Endometrial microvascular endothelial cells (primary cell): ENCODE results near the gene COL5A1. TPM values are rescaled to one million over a fixed set of nuclear protein-coding genes. Genes with fewer than 3 reads are reported as not detected.

ENCODE experiments used
- in situ Hi-C: cut with HindIII; loops from 2 replicates; pipeline ENCODE4 v1.10.0; 2017; ENCODE audit warnings: low sequenced_read_pairs, low pct_unique_long_range_greater_than_20kb; ENCODE audit errors: inconsistent ontology term
- total RNA-seq: library from RNA; depleted of rRNA; stranded (reverse); fragments of >200 nt; gene quantifications from one replicate; pipeline ENCODE4 v1.2.3, GENCODE V29; 2015; ENCODE audit errors: inconsistent ontology term

COL5A1 gene
- total RNA-seq, 1 donor from 2014 or later, result 23.8 TPM

- in situ Hi-C loops, result no loop called here
Measured at GRCh38 chr9:134784577-134785305, 143.1 kb downstream of the COL5A1 start.

GRCh38 chr9:134785325-134786108 is 143.9 kb downstream of the COL5A1 start:
- in situ Hi-C loops, result no loop called here

GRCh38 chr9:134787601-134788531 is 146.3 kb downstream of the COL5A1 start:
- in situ Hi-C loops, result no loop called here

GRCh38 chr9:134789168-134789567 is 147.6 kb downstream of the COL5A1 start:
- in situ Hi-C loops, result no loop called here

- in situ Hi-C loops, result no loop called here
Measured at GRCh38 chr9:134791009-134791408, 149.4 kb downstream of the COL5A1 start.

- in situ Hi-C loops, result no loop called here
Measured at GRCh38 chr9:134792627-134793026, 151.0 kb downstream of the COL5A1 start.

GRCh38 chr9:134793288-134794188 is 151.9 kb downstream of the COL5A1 start:
- in situ Hi-C loops, result no loop called here

- in situ Hi-C loops, result no loop called here
Measured at GRCh38 chr9:134794663-134795370, 153.2 kb downstream of the COL5A1 start.

- in situ Hi-C loops, result no loop called here
Measured at GRCh38 chr9:134795446-134795845, 153.8 kb downstream of the COL5A1 start.

GRCh38 chr9:134796882-134797281 is 155.3 kb downstream of the COL5A1 start:
- in situ Hi-C loops, result no loop called here

- in situ Hi-C loops, result no loop called here
Measured at GRCh38 chr9:134800791-134801339, 159.3 kb downstream of the COL5A1 start.

GRCh38 chr9:134802216-134802795 is 160.7 kb downstream of the COL5A1 start:
- in situ Hi-C loops, result no loop called here

GRCh38 chr9:134804871-134805270 is 163.3 kb downstream of the COL5A1 start:
- in situ Hi-C loops, result no loop called here

GRCh38 chr9:134807716-134808446 is 166.3 kb downstream of the COL5A1 start:
- in situ Hi-C loops, result no loop called here

- in situ Hi-C loops, result no loop called here
Measured at GRCh38 chr9:134808447-134808792, 166.8 kb downstream of the COL5A1 start.

- in situ Hi-C loops, result no loop called here
Measured at GRCh38 chr9:134809292-134809691, 167.7 kb downstream of the COL5A1 start.

- in situ Hi-C loops, result no loop called here
Measured at GRCh38 chr9:134809826-134810225, 168.2 kb downstream of the COL5A1 start.
